GM21526 (cell line): Measurements from ENCODE around the gene CNTNAP5.

Experiments used
- ATAC-seq: cut with Tn5 transposase; IDR thresholded peaks from one replicate; pipeline ENCODE4 v1.9.1; 2021; ENCODE audit warnings: moderate library complexity; ENCODE audit not compliant: unreplicated experiment, low FRiP score

Gene CNTNAP5

GRCh38 chr2:124585277-124585676 lies 560.2 kb downstream of the CNTNAP5 start:
- no peak for ATAC-seq

- ATAC-seq = no peak
These were observed 561.1 kb downstream of the CNTNAP5 start for GRCh38 chr2:124586210-124586609.

GRCh38 chr2:124586835-124587234 lies 561.7 kb downstream of the CNTNAP5 start:
- no peak for ATAC-seq

- ATAC-seq = no peak
These were observed 564.9 kb downstream of the CNTNAP5 start for GRCh38 chr2:124589971-124590370.

DNA sequence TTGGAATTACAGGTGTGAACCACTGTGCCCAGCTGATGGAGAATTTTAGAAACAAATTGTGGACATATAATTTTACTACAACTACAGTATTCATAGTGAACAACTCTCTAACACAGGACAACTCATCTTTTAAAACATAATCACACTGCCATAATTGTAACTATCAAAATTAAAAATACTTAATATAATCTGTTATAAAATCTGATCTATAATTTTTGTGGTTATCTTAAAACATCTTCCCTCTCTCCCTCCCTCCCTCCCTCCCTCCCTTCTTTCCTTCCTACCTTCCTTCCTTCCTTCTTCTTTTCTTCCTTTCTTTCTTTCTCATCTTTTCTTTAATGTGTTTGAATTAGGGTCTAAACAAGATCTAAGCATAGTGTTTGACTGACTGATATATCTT lies 577.7 kb downstream of the CNTNAP5 start:
- ATAC-seq = no peak

- no peak for ATAC-seq
These were observed 579.9 kb downstream of the CNTNAP5 start for GRCh38 chr2:124604940-124605339.

GRCh38 chr2:124607679-124608078 lies 582.6 kb downstream of the CNTNAP5 start:
- ATAC-seq = no peak

GRCh38 chr2:124609667-124610066 lies 584.6 kb downstream of the CNTNAP5 start:
- no peak for ATAC-seq

- no peak for ATAC-seq
These were observed 585.1 kb downstream of the CNTNAP5 start for GRCh38 chr2:124610141-124610540.

- no peak for ATAC-seq
These were observed 585.8 kb downstream of the CNTNAP5 start for GRCh38 chr2:124610866-124611265.

- ATAC-seq = no peak
These were observed 598.5 kb downstream of the CNTNAP5 start for GRCh38 chr2:124623560-124623959.

GRCh38 chr2:124625561-124625960 lies 600.5 kb downstream of the CNTNAP5 start:
- no peak for ATAC-seq

- ATAC-seq = no peak
These were observed 601.9 kb downstream of the CNTNAP5 start for GRCh38 chr2:124626993-124627392.

GRCh38 chr2:124633812-124634211 lies 608.7 kb downstream of the CNTNAP5 start:
- ATAC-seq = no peak

DNA sequence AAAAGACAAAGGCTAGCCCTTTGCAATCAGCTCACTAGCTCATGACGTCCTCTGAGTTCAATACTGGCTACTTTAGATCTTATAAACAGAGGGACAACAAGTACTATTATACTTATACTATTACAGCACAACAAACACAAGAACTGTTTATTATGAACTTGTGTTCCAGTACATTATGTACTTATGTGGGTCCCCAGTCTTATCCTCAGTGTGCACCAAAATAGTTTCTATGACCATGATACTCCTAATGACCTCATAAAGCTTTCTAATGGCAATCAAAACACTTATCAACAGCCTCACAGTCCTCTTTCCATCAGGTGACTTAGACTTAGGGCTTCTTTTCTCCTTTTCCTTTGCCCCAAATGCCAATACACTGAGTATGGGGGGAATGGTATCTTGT lies 614.4 kb downstream of the CNTNAP5 start:
- ATAC-seq = no peak

DNA sequence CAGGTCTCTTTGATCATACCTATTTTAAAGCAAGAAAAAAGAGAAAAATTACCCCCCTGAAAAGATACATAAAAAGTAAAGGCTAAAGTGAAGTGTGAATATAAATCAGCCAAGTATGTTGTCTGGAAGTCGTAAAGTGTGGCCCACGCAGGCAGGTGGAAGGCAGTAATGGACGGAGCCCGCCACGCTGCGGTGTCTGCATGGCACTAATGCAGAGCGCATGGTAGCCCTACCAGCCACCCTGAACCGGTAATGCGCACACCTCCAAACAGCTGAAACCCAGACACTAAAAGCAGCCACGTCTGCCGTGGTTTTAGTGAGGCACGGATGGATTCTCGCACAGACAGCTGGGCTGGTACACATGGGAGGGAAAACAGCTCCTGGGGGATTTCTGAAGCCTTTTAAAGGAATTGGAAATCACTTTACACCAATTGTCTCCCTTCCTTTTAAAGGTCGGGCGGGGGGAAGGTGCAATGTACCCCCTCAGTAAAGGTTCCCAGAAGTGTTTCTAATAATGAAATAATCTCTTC lies 615.2 kb downstream of the CNTNAP5 start:
- ATAC-seq = no peak

DNA sequence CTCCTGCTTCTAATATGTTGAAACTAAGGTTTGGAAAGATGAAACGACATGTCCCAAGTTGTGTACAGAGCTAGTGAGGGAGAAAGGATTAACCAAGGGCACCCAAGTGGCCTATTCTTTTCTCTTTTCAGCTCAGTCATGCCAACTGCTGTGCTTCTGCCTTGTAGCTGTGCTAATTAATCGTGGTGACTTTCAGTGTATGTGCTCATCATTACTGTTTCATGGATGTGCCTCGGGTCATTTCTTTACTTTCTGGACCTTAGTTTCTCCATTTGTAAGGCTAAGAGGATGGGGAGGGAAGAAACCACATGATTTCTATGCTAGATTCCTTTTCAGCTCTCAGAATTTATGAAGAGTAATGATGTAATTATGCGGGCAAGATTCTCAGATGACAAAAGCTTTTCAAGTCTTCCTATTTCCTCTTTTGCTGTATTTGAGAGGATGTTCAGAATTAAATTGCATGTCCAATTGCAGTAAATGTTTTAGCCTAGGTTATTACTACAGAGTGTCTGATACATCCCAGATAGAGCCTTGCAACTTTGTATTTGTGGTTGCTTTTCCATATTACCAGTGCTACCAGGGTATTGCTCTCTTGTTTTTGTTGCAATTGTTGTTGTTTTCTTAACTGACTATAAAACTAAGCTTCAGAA lies 621.2 kb downstream of the CNTNAP5 start:
- no peak for ATAC-seq

- ATAC-seq = no peak
These were observed 622.2 kb downstream of the CNTNAP5 start for GRCh38 chr2:124647245-124647644.

GRCh38 chr2:124647663-124648062 lies 622.6 kb downstream of the CNTNAP5 start:
- no peak for ATAC-seq

DNA sequence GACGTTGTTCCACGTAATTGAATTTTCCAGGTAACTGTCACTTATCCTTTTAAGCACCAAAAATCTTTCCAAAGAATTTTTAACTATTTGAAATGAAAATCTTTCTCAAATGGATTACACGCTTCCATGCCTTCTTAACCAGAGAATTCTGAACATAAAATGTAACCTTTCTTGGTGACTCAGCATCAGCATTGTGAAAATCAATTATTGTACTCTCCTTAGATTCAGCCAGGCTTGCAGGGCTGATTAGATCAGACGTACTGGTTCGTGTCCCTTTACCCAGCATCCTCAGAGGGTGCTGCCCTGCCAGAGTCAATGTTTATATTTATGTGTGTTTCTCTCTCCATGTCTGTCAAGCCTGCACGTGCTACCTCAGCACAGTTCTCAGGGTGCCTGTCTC lies 623.9 kb downstream of the CNTNAP5 start:
- ATAC-seq = no peak

GRCh38 chr2:124652099-124652498 lies 627.0 kb downstream of the CNTNAP5 start:
- ATAC-seq = no peak

DNA sequence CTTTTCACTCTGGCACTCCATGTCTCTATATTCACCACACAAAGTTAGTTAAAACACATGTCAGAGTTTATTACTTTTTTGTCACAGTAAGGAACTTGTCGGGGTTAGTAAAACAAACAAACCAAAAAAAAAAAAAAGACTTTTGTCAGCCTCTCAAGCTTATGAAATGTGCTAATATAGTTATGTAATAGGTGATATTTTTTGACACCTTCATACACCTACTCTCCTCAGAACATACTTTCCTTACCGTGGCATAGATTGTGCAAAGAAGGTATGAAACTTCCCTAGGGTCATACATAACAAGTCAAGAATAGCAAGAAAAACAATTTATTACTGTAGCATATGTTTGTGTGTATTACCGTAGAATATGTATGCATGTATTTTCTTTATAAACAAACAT lies 633.3 kb downstream of the CNTNAP5 start:
- ATAC-seq = no peak

GRCh38 chr2:124661558-124661957 lies 636.5 kb downstream of the CNTNAP5 start:
- no peak for ATAC-seq
